ENCODE results near the gene UNC13C. TPM values are rescaled to one million over a fixed set of nuclear protein-coding genes. Genes with fewer than 3 reads are reported as not detected.

UNC13C gene
- total and polyA plus RNA-seq, 2 donors: 0.11 to 1.7 TPM

- WGBS: 95% methylated on average over 6 of the region's 6 CpGs
- no peak overlapping the region for H3K4me3 ChIP-seq (ENCODE audit: low read length in 2 of 2)
- DNase-seq (ENCODE audit: low read depth in 6 of 9, low spot score in 9 of 9): no peak
- H3K27ac ChIP-seq (ENCODE audit: low read depth in 1 of 2, low read length in 1 of 2): no peak overlapping the region
- no peaks in the 10 kb centered on the region for H3K4me1 ChIP-seq (ENCODE audit: control insufficient read depth in 2 of 2, insufficient read depth in 2 of 2, low read length in 2 of 2)
- H3K36me3 ChIP-seq (ENCODE audit: control insufficient read depth in 2 of 2, insufficient read depth in 2 of 2, low read length in 1 of 2): no peaks in the 10 kb centered on the region
- H3K9me3 ChIP-seq (ENCODE audit: control insufficient read depth in 2 of 2, insufficient read depth in 1 of 2, low read length in 1 of 2): no peaks in the 10 kb centered on the region
- H3K27me3 ChIP-seq (ENCODE audit: control insufficient read depth in 2 of 2, insufficient read depth in 1 of 2, low read length in 1 of 2): no peaks in the 10 kb centered on the region
Measured at GRCh38 chr15:54321426-54321825, 343.2 kb downstream of the UNC13C start.

GRCh38 chr15:54322341-54322740 is 344.1 kb downstream of the UNC13C start:
- H3K4me1 ChIP-seq (ENCODE audit: control insufficient read depth in 2 of 2, insufficient read depth in 2 of 2, low read length in 2 of 2): no peaks in the 10 kb centered on the region
- no peak overlapping the region for H3K27ac ChIP-seq (ENCODE audit: low read depth in 1 of 2, low read length in 1 of 2)
- no peak for DNase-seq (ENCODE audit: low read depth in 6 of 9, low spot score in 9 of 9)
- no peaks in the 10 kb centered on the region for H3K9me3 ChIP-seq (ENCODE audit: control insufficient read depth in 2 of 2, insufficient read depth in 1 of 2, low read length in 1 of 2)
- no peaks in the 10 kb centered on the region for H3K27me3 ChIP-seq (ENCODE audit: control insufficient read depth in 2 of 2, insufficient read depth in 1 of 2, low read length in 1 of 2)
- no peak overlapping the region for H3K4me3 ChIP-seq (ENCODE audit: low read length in 2 of 2)
- H3K36me3 ChIP-seq (ENCODE audit: control insufficient read depth in 2 of 2, insufficient read depth in 2 of 2, low read length in 1 of 2): no peaks in the 10 kb centered on the region
- 85% methylated on average over 1 of the region's 1 CpG for whole genome bisulfite sequencing

- 90% methylated on average over 2 of the region's 2 CpGs for WGBS
Measured at GRCh38 chr15:54345301-54345700, 367.1 kb downstream of the UNC13C start.

GRCh38 chr15:54345827-54346226 is 367.6 kb downstream of the UNC13C start:
- H3K9me3 ChIP-seq (ENCODE audit: control insufficient read depth in 2 of 2, insufficient read depth in 1 of 2, low read length in 1 of 2): no peaks in the 10 kb centered on the region
- no peak for DNase-seq (ENCODE audit: low read depth in 6 of 9, low spot score in 9 of 9)
- H3K36me3 ChIP-seq (ENCODE audit: control insufficient read depth in 2 of 2, insufficient read depth in 2 of 2, low read length in 1 of 2): no peaks in the 10 kb centered on the region
- H3K27me3 ChIP-seq (ENCODE audit: control insufficient read depth in 2 of 2, insufficient read depth in 1 of 2, low read length in 1 of 2): no peaks in the 10 kb centered on the region
- no peaks in the 10 kb centered on the region for H3K4me1 ChIP-seq (ENCODE audit: control insufficient read depth in 2 of 2, insufficient read depth in 2 of 2, low read length in 2 of 2)
- H3K27ac ChIP-seq (ENCODE audit: low read depth in 1 of 2, low read length in 1 of 2): no peak overlapping the region
- H3K4me3 ChIP-seq (ENCODE audit: low read length in 2 of 2): no peak overlapping the region
- WGBS: 96% methylated on average over 7 of the region's 7 CpGs

More at GRCh38 chr15:54345301-54345700, 367.1 kb downstream of the UNC13C start:
- H3K4me3 ChIP-seq (ENCODE audit: low read length in 2 of 2): no peak overlapping the region
- H3K9me3 ChIP-seq (ENCODE audit: control insufficient read depth in 2 of 2, insufficient read depth in 1 of 2, low read length in 1 of 2): no peaks in the 10 kb centered on the region
- H3K36me3 ChIP-seq (ENCODE audit: control insufficient read depth in 2 of 2, insufficient read depth in 2 of 2, low read length in 1 of 2): no peaks in the 10 kb centered on the region
- no peaks in the 10 kb centered on the region for H3K4me1 ChIP-seq (ENCODE audit: control insufficient read depth in 2 of 2, insufficient read depth in 2 of 2, low read length in 2 of 2)
- no peak for DNase-seq (ENCODE audit: low read depth in 6 of 9, low spot score in 9 of 9)
- H3K27ac ChIP-seq (ENCODE audit: low read depth in 1 of 2, low read length in 1 of 2): no peak overlapping the region
- H3K27me3 ChIP-seq (ENCODE audit: control insufficient read depth in 2 of 2, insufficient read depth in 1 of 2, low read length in 1 of 2): no peaks in the 10 kb centered on the region

- Histone ChIP-seq H3K36me3 (ENCODE audit: control insufficient read depth in 2 of 2, insufficient read depth in 2 of 2, low read length in 1 of 2) (no peaks in the 10 kb centered on the region), H3K4me3 (ENCODE audit: low read length in 2 of 2) (no peak overlapping the region), H3K9me3 (ENCODE audit: control insufficient read depth in 2 of 2, insufficient read depth in 1 of 2, low read length in 1 of 2) (no peaks in the 10 kb centered on the region), H3K4me1 (ENCODE audit: control insufficient read depth in 2 of 2, insufficient read depth in 2 of 2, low read length in 2 of 2) (no peaks in the 10 kb centered on the region), H3K27ac (ENCODE audit: low read depth in 1 of 2, low read length in 1 of 2) (no peak overlapping the region), H3K27me3 (ENCODE audit: control insufficient read depth in 2 of 2, insufficient read depth in 1 of 2, low read length in 1 of 2) (no peaks in the 10 kb centered on the region)
- 85% methylated on average over 3 of the region's 3 CpGs for whole genome bisulfite sequencing
- no peak for DNase-seq (ENCODE audit: low read depth in 6 of 9, low spot score in 9 of 9)
Measured at GRCh38 chr15:54347082-54347827, 369.0 kb downstream of the UNC13C start.

- no peaks in the 10 kb centered on the region for H3K4me1 ChIP-seq (ENCODE audit: control insufficient read depth in 2 of 2, insufficient read depth in 2 of 2, low read length in 2 of 2)
- 92% methylated on average over 2 of the region's 2 CpGs for WGBS
- no peaks in the 10 kb centered on the region for H3K27me3 ChIP-seq (ENCODE audit: control insufficient read depth in 2 of 2, insufficient read depth in 1 of 2, low read length in 1 of 2)
- H3K9me3 ChIP-seq (ENCODE audit: control insufficient read depth in 2 of 2, insufficient read depth in 1 of 2, low read length in 1 of 2): no peaks in the 10 kb centered on the region
- no peaks in the 10 kb centered on the region for H3K36me3 ChIP-seq (ENCODE audit: control insufficient read depth in 2 of 2, insufficient read depth in 2 of 2, low read length in 1 of 2)
- no peak for DNase-seq (ENCODE audit: low read depth in 6 of 9, low spot score in 9 of 9)
- H3K27ac ChIP-seq (ENCODE audit: low read depth in 1 of 2, low read length in 1 of 2): no peak overlapping the region
- no peak overlapping the region for H3K4me3 ChIP-seq (ENCODE audit: low read length in 2 of 2)
Measured at GRCh38 chr15:54353726-54354125, 375.5 kb downstream of the UNC13C start.

- no peak for DNase-seq (ENCODE audit: low read depth in 6 of 9, low spot score in 9 of 9)
- no peaks in the 10 kb centered on the region for H3K4me1 ChIP-seq (ENCODE audit: control insufficient read depth in 2 of 2, insufficient read depth in 2 of 2, low read length in 2 of 2)
- H3K4me3 ChIP-seq (ENCODE audit: low read length in 2 of 2): no peak overlapping the region
- H3K27ac ChIP-seq (ENCODE audit: low read depth in 1 of 2, low read length in 1 of 2): no peak overlapping the region
- H3K27me3 ChIP-seq (ENCODE audit: control insufficient read depth in 2 of 2, insufficient read depth in 1 of 2, low read length in 1 of 2): no peaks in the 10 kb centered on the region
- WGBS: 97% methylated on average over 1 of the region's 1 CpG
- H3K9me3 ChIP-seq (ENCODE audit: control insufficient read depth in 2 of 2, insufficient read depth in 1 of 2, low read length in 1 of 2): no peaks in the 10 kb centered on the region
- H3K36me3 ChIP-seq (ENCODE audit: control insufficient read depth in 2 of 2, insufficient read depth in 2 of 2, low read length in 1 of 2): no peaks in the 10 kb centered on the region
Measured at GRCh38 chr15:54354341-54354740, 376.1 kb downstream of the UNC13C start.

GRCh38 chr15:54364961-54365360 is 386.7 kb downstream of the UNC13C start:
- H3K36me3 ChIP-seq (ENCODE audit: control insufficient read depth in 2 of 2, insufficient read depth in 2 of 2, low read length in 1 of 2): no peaks in the 10 kb centered on the region
- H3K27ac ChIP-seq (ENCODE audit: low read depth in 1 of 2, low read length in 1 of 2): no peak overlapping the region
- 96% methylated on average over 3 of the region's 3 CpGs for WGBS
- H3K27me3 ChIP-seq (ENCODE audit: control insufficient read depth in 2 of 2, insufficient read depth in 1 of 2, low read length in 1 of 2): no peaks in the 10 kb centered on the region
- no peaks in the 10 kb centered on the region for H3K4me1 ChIP-seq (ENCODE audit: control insufficient read depth in 2 of 2, insufficient read depth in 2 of 2, low read length in 2 of 2)
- no peak overlapping the region for H3K4me3 ChIP-seq (ENCODE audit: low read length in 2 of 2)
- DNase-seq (ENCODE audit: low read depth in 6 of 9, low spot score in 9 of 9): no peak
- H3K9me3 ChIP-seq (ENCODE audit: control insufficient read depth in 2 of 2, insufficient read depth in 1 of 2, low read length in 1 of 2): no peaks in the 10 kb centered on the region

- Histone ChIP-seq H3K4me3 (ENCODE audit: low read length in 2 of 2) (no peak overlapping the region), H3K36me3 (ENCODE audit: control insufficient read depth in 2 of 2, insufficient read depth in 2 of 2, low read length in 1 of 2) (no peaks in the 10 kb centered on the region), H3K4me1 (ENCODE audit: control insufficient read depth in 2 of 2, insufficient read depth in 2 of 2, low read length in 2 of 2) (no peaks in the 10 kb centered on the region), H3K27ac (ENCODE audit: low read depth in 1 of 2, low read length in 1 of 2) (no peak overlapping the region), H3K27me3 (ENCODE audit: control insufficient read depth in 2 of 2, insufficient read depth in 1 of 2, low read length in 1 of 2) (no peaks in the 10 kb centered on the region), H3K9me3 (ENCODE audit: control insufficient read depth in 2 of 2, insufficient read depth in 1 of 2, low read length in 1 of 2) (peaks cover 1 to 15% of the 10 kb centered on the region in 2 donors)
- 91% methylated on average over 2 of the region's 2 CpGs for WGBS
- DNase-seq (ENCODE audit: low read depth in 6 of 9, low spot score in 9 of 9): no peak
Measured at GRCh38 chr15:54373332-54373731, 395.1 kb downstream of the UNC13C start.
